IMR-90 (cell line): ENCODE measurements around the gene CRLF2.

Experiments used
- CTCF ChIP-seq: conservative IDR thresholded peaks from 2 replicates; pipeline ENCODE4 v1.5.1; 2012; ENCODE audit warnings: mild to moderate bottlenecking, low read depth, low read length, improper control_type of control experiment
- MAFK ChIP-seq: IDR thresholded peaks from 2 replicates; pipeline ENCODE4 v1.6.1; 2012; ENCODE audit warnings: low read depth, low read length, improper control_type of control experiment
- MXI1 ChIP-seq: IDR thresholded peaks from 2 replicates; pipeline ENCODE4 v1.6.1; 2012; ENCODE audit warnings: low read depth, mild to moderate bottlenecking, low read length, moderate library complexity, borderline replicate concordance
- POLR2A ChIP-seq: IDR thresholded peaks from 2 replicates; pipeline ENCODE4 v1.6.1; 2012; ENCODE audit warnings: mild to moderate bottlenecking, low read depth, low read length
- RAD21 ChIP-seq: IDR thresholded peaks from 2 replicates; pipeline ENCODE4 v1.6.1; 2012; ENCODE audit warnings: low read length, improper control_type of control experiment
- RCOR1 ChIP-seq: IDR thresholded peaks from 2 replicates; pipeline ENCODE4 v1.6.1; 2012; ENCODE audit warnings: mild to moderate bottlenecking, low read length, improper control_type of control experiment; ENCODE audit not compliant: insufficient replicate concordance
- TF ChIP-seq, protein P1 (sequence below): fragments of 150-350 bp; IDR thresholded peaks from 2 replicates; pipeline ENCODE4 v1.6.1; 2017; ENCODE audit warnings: mild to moderate bottlenecking, antibody characterized with exemption, low read length, low read depth

DNA sequence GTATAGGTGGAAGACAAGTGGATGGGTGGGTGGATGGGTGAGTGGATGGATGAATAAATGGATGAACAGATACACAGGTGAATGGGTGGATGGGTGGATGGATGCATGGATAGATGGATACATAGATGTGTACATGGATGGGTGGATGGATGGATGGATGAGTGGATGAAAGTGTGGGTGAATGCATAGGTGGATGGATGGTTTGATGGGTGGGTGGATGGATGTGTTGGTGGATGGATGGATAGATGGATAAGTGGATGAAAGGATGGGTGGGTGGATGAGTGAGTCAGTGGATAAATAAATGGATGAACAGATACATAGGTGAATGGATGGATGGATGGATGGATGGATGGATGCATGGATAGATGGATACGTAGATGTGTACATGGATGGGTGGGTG lies 1.6 kb downstream of the CRLF2 start:
- TF ChIP-seq POLR2A (no peak), CTCF (no peak), MAFK (no peak), RAD21 (no peak), MXI1 (no peak), RCOR1 (no peak)
- TF ChIP-seq, protein P1, sequence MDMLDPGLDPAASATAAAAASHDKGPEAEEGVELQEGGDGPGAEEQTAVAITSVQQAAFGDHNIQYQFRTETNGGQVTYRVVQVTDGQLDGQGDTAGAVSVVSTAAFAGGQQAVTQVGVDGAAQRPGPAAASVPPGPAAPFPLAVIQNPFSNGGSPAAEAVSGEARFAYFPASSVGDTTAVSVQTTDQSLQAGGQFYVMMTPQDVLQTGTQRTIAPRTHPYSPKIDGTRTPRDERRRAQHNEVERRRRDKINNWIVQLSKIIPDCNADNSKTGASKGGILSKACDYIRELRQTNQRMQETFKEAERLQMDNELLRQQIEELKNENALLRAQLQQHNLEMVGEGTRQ = no peak
